Lower leg skin (tissue), 3 donors: ENCODE measurements around the gene EML6.

Experiments
- POLR2A ChIP-seq, 2 donors: fragments of 450-650 bp; IDR thresholded peaks; one replicate each; pipeline ENCODE4 v1.6.1; 2016 to 2017; ENCODE audit warnings: antibody characterized with exemption in 2 of 2, mild to moderate bottlenecking in 1 of 2, moderate library complexity in 1 of 2
- TF ChIP-seq, protein P1 (sequence below), 3 donors: fragments of 450-650 bp; IDR thresholded peaks; one replicate each; pipeline ENCODE4 v1.5.1; 2016; ENCODE audit warnings: antibody characterized with exemption in 3 of 3, mild to moderate bottlenecking in 3 of 3, moderate library complexity in 2 of 3

DNA sequence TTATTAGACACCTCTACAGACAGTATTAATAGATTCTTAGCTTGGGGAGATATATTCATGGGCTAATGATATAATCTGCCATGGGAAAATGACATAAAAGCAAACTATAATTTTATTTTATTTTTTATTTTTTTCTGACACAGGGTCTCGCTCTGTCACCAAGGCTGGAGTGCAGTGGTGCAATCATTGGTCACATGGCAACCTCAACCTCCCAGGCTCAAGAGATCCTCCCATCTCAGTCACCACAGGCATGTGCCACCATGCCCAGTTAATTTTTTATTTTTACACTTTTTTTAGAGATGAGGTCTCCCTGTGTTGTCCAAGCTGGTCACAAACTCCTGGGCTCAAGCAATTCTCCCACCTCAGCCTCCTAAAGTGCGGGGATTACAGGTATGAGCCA lies 287.5 kb downstream of the EML6 start:
- TF ChIP-seq, protein P1, sequence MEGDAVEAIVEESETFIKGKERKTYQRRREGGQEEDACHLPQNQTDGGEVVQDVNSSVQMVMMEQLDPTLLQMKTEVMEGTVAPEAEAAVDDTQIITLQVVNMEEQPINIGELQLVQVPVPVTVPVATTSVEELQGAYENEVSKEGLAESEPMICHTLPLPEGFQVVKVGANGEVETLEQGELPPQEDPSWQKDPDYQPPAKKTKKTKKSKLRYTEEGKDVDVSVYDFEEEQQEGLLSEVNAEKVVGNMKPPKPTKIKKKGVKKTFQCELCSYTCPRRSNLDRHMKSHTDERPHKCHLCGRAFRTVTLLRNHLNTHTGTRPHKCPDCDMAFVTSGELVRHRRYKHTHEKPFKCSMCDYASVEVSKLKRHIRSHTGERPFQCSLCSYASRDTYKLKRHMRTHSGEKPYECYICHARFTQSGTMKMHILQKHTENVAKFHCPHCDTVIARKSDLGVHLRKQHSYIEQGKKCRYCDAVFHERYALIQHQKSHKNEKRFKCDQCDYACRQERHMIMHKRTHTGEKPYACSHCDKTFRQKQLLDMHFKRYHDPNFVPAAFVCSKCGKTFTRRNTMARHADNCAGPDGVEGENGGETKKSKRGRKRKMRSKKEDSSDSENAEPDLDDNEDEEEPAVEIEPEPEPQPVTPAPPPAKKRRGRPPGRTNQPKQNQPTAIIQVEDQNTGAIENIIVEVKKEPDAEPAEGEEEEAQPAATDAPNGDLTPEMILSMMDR (IDR thresholded peaks at IDR 0.05), result no peak
- TF ChIP-seq POLR2A (IDR thresholded peaks at IDR 0.05), result no peak
